Upper lobe of left lung (tissue), 6 donors: Measurements from ENCODE around the gene CAPN7. TPM values are rescaled to one million over a fixed set of nuclear protein-coding genes. Genes with fewer than 3 reads are reported as not detected.
A peak's percentile ranks its signal among the peaks of the same experiment; 100 is the strongest.

Source experiments
- ATAC-seq, 2 donors: fragments of 200-7000 bp; cut with Tn5 transposase; one replicate each; pipeline ENCODE4 v1.9.1; 2022; ENCODE audit warnings: mild to moderate bottlenecking in 2 of 2, moderate library complexity in 2 of 2; ENCODE audit not compliant: low FRiP score in 2 of 2
- DNase-seq, 2 donors: peaks; one replicate each; pipeline ENCODE4 v3.0.0-alpha.2; 2019 to 2020
- H3K27ac ChIP-seq, 4 donors: fragments of 200-600 bp; sonication (generic); one replicate each; pipeline ENCODE4 v1.5.1; 2016 to 2019
- H3K27me3 ChIP-seq, 4 donors: fragments of 200-600 bp; sonication (generic); one replicate each; pipeline ENCODE4 v1.5.1; 2017 to 2019
- H3K36me3 ChIP-seq, 4 donors: fragments of 200-600 bp; sonication (generic); one replicate each; pipeline ENCODE4 v1.5.1; 2016 to 2019
- H3K4me1 ChIP-seq, 4 donors: fragments of 200-600 bp; sonication (generic); one replicate each; pipeline ENCODE4 v1.5.1; 2018 to 2019
- H3K4me3 ChIP-seq, 4 donors: fragments of 200-600 bp; sonication (generic); one replicate each; pipeline ENCODE4 v1.5.1; 2017 to 2019; ENCODE audit warnings: mild to moderate bottlenecking in 2 of 4, moderate library complexity in 1 of 4
- H3K9me3 ChIP-seq, 4 donors: fragments of 200-600 bp; sonication (generic); one replicate each; pipeline ENCODE4 v1.5.1; 2018 to 2019
- CTCF ChIP-seq, 6 experiments: fragments of 450-650 bp in 4 of 6; fragments of 200-600 bp in 2 of 6; sonication (generic) in 2 of 6; IDR thresholded peaks; one replicate each; pipeline ENCODE4 v1.5.1; 2016 to 2019; ENCODE audit warnings: antibody characterized with exemption in 6 of 6
- EP300 ChIP-seq, 4 donors: sonication (generic); formaldehyde crosslinking; IDR thresholded peaks; one replicate each; pipeline ENCODE4 v1.5.1; 2017; ENCODE audit warnings: antibody characterized with exemption in 4 of 4, control low read depth in 2 of 4
- POLR2A ChIP-seq, 4 donors: fragments of 450-650 bp; IDR thresholded peaks; one replicate each; pipeline ENCODE4 v1.5.1; 2016 to 2017; ENCODE audit warnings: antibody characterized with exemption in 4 of 4, mild to moderate bottlenecking in 2 of 4
- POLR2AphosphoS5 ChIP-seq, 2 donors: sonication (generic); formaldehyde crosslinking; IDR thresholded peaks; one replicate each; pipeline ENCODE4 v1.5.1; 2017; ENCODE audit warnings: antibody characterized with exemption in 2 of 2
- WGBS, 2 donors: methylation state at CpG; one replicate each; pipeline ENCODE4 v1.1.5; 2017 to 2018; 5-methylcytosine and 5-hydroxymethylcytosine counted together
- total RNA-seq, 6 donors: library from RNA; depleted of rRNA in 4 of 6; stranded (reverse); fragments of >200 nt in 4 of 6; gene quantifications; one replicate each; pipeline versions ENCODE4 v1.1.0 to v1.2.1, GENCODE V29; 2016 to 2021
- donor health status: DM: no; HTN: no; CAD: no; lungs with moderate emphysema.
- donor health status: DM: no; HTN: yes; CAD: no; lungs with severe emphysema.

Gene CAPN7
- total RNA-seq, 6 donors from 2014 or later, result 42.3 to 119 (median 46.2) TPM

- 51 to 54% methylated on average over 13 of the region's 13 CpGs for WGBS, 2 donors
- no peak overlapping the region for H3K4me3 ChIP-seq
- H3K4me1 ChIP-seq, result peaks cover 57 to 80% (median 75%) of the 10 kb centered on the region in 4 donors
- no peak for TF ChIP-seq CTCF (IDR thresholded peaks at IDR 0.05)
- TF ChIP-seq EP300 (IDR thresholded peaks at IDR 0.05), result peak; percentile 91 to 97 (median 95)
- peak; percentile 70 to 97 for TF ChIP-seq POLR2AphosphoS5 (IDR thresholded peaks at IDR 0.05)
- peak in 1 of 4 donors; percentile 51 for TF ChIP-seq POLR2A (IDR thresholded peaks at IDR 0.05)
- ATAC-seq, result peak; percentile 77 to 93
- H3K27ac ChIP-seq, result peak overlapping the region; percentile 58 to 89 (median 68)
- H3K27me3 ChIP-seq, result no peaks in the 10 kb centered on the region
- H3K36me3 ChIP-seq, result peaks cover 0 to 14% (median 2%) of the 10 kb centered on the region in 4 donors
- peak in 1 of 2 donors; percentile 82 for DNase-seq
- no peaks in the 10 kb centered on the region for H3K9me3 ChIP-seq
Measured at GRCh38 chr3:15287565-15288330, 81.7 kb downstream of the CAPN7 start.

- H3K4me1 ChIP-seq, result peaks cover 65 to 87% (median 80%) of the 10 kb centered on the region in 4 donors
- DNase-seq, result no peak
- H3K4me3 ChIP-seq, result no peak overlapping the region
- no peak for ATAC-seq
- peaks cover 0 to 11% (median 2%) of the 10 kb centered on the region in 4 donors for H3K36me3 ChIP-seq
- no peaks in the 10 kb centered on the region for H3K9me3 ChIP-seq
- 89 to 94% methylated on average over 10 of the region's 10 CpGs for whole genome bisulfite sequencing, 2 donors
- no peaks in the 10 kb centered on the region for H3K27me3 ChIP-seq
- no peak for TF ChIP-seq CTCF (IDR thresholded peaks at IDR 0.05)
- TF ChIP-seq POLR2AphosphoS5 (IDR thresholded peaks at IDR 0.05), result no peak
- no peak for TF ChIP-seq EP300 (IDR thresholded peaks at IDR 0.05)
- no peak for TF ChIP-seq POLR2A (IDR thresholded peaks at IDR 0.05)
- H3K27ac ChIP-seq, result peak overlapping the region; percentile 58 to 89 (median 68)
Measured at GRCh38 chr3:15288331-15289035, 82.4 kb downstream of the CAPN7 start.

- ATAC-seq (no peak), DNase-seq (no peak)
- Histone ChIP-seq H3K36me3 (peaks cover 0 to 11% (median 2%) of the 10 kb centered on the region in 4 donors), H3K27me3 (no peaks in the 10 kb centered on the region), H3K9me3 (no peaks in the 10 kb centered on the region), H3K4me3 (no peak overlapping the region), H3K4me1 (peaks cover 63 to 88% (median 78%) of the 10 kb centered on the region in 4 donors), H3K27ac (peak overlapping the region in 2 of 4 donors; percentile 58 to 89)
- TF ChIP-seq CTCF (IDR thresholded peaks at IDR 0.05), result no peak
- no peak for TF ChIP-seq EP300 (IDR thresholded peaks at IDR 0.05)
- TF ChIP-seq POLR2A (IDR thresholded peaks at IDR 0.05), result no peak
- TF ChIP-seq POLR2AphosphoS5 (IDR thresholded peaks at IDR 0.05), result no peak
- WGBS, 2 donors, result 61 to 89% methylated on average over 1 of the region's 1 CpG
Measured at GRCh38 chr3:15289661-15290060, 83.6 kb downstream of the CAPN7 start.

DNA sequence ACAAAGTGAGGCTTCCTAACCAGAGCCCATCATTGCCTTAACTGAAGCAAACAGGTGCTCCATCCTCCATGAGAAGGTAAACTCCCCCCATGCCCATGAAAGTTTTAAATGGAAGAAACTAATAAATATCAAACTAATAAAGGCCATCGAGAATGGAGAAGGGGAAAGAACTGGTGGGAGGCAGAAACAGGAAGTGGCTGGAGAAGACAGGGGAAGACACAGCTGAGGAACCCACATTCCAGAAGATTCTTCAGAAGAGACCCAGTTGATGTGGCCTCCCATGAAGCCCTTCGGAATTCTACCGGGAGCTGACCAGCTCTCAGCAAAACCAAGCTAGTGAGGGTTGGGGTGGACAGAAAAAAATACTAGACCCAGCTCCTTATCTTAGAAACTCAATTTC is 84.7 kb downstream of the CAPN7 start:
- DNase-seq, result no peak
- peak overlapping the region; percentile 82 to 89 (median 84) for H3K27ac ChIP-seq
- TF ChIP-seq POLR2A (IDR thresholded peaks at IDR 0.05) (no peak), POLR2AphosphoS5 (IDR thresholded peaks at IDR 0.05) (no peak), CTCF (IDR thresholded peaks at IDR 0.05) (no peak), EP300 (IDR thresholded peaks at IDR 0.05) (no peak)

More for the DNA sequence above, 84.7 kb downstream of the CAPN7 start:
- H3K4me3 ChIP-seq, result no peak overlapping the region
- no peaks in the 10 kb centered on the region for H3K27me3 ChIP-seq
- H3K9me3 ChIP-seq, result no peaks in the 10 kb centered on the region
- peaks cover 70 to 86% (median 76%) of the 10 kb centered on the region in 4 donors for H3K4me1 ChIP-seq
- no peak for ATAC-seq
- peaks cover 0 to 11% (median 2%) of the 10 kb centered on the region in 4 donors for H3K36me3 ChIP-seq
- 56 to 69% methylated on average over 3 of the region's 3 CpGs for WGBS, 2 donors
